Kidney (tissue), 14 donors: Measurements from ENCODE around the gene ALDH1A3. TPM values are rescaled to one million over a fixed set of nuclear protein-coding genes. Genes with fewer than 3 reads are reported as not detected.

Experiments used
- DNase-seq, 5 donors: peaks; one replicate each; pipeline ENCODE4 v3.0.0-alpha.2; 2013 to 2020
- FAIRE-seq: peaks from 2 replicates; lab custom pipeline; 2012; peaks lifted over from hg19 to GRCh38; lab: Jason Lieb, UNC
- H3K27ac ChIP-seq, 2 donors: one replicate each; pipeline ENCODE4 v1.7.0; 2013; ENCODE audit warnings: low read depth in 2 of 2, low read length in 2 of 2, inconsistent platforms in 1 of 2
- H3K27me3 ChIP-seq: one replicate; pipeline ENCODE4 v1.7.1; 2013; ENCODE audit warnings: low read length, inconsistent platforms; ENCODE audit not compliant: control insufficient read depth, insufficient read depth
- H3K36me3 ChIP-seq, 3 donors: one replicate each; pipeline versions ENCODE4 v1.7.0 to v1.7.1; 2013; ENCODE audit warnings: low read length in 3 of 3, control low read depth in 1 of 3, inconsistent platforms in 1 of 3; ENCODE audit not compliant: insufficient read depth in 3 of 3, control insufficient read depth in 2 of 3
- H3K4me1 ChIP-seq, 3 donors: one replicate each; pipeline versions ENCODE4 v1.7.0 to v1.7.1; 2013; ENCODE audit warnings: low read length in 3 of 3, inconsistent platforms in 1 of 3, low read depth in 1 of 3; ENCODE audit not compliant: control insufficient read depth in 2 of 3, insufficient read depth in 2 of 3
- H3K4me3 ChIP-seq, 3 donors: one replicate each; pipeline versions ENCODE4 v1.7.0 to v1.8.1; 2013; ENCODE audit warnings: low read length in 3 of 3, control low read depth in 1 of 3, inconsistent platforms in 1 of 3
- H3K9ac ChIP-seq, 3 donors: one replicate each; pipeline versions ENCODE4 v1.7.0 to v1.7.1; 2013; ENCODE audit warnings: low read length in 3 of 3, control low read depth in 1 of 3, inconsistent platforms in 1 of 3
- H3K9me3 ChIP-seq, 3 donors: one replicate each; pipeline versions ENCODE4 v1.7.0 to v1.7.1; 2013; ENCODE audit warnings: low read length in 3 of 3, control low read depth in 1 of 3, inconsistent platforms in 1 of 3; ENCODE audit not compliant: control insufficient read depth in 2 of 3, insufficient read depth in 1 of 3
- intact Hi-C: fragments of 100-400 bp; cut with DNase I; formaldehyde crosslinking; loops from one replicate; pipeline ENCODE4 v1.11.1; 2022
- polyA plus RNA-seq: library from polyadenylated mRNA; stranded (reverse); fragments of 350-450 nt; fragmentation: Illumina TruSeq; extraction: RNeasy Lipid Tissue Mini Kit (QIAGEN cat#74804); gene quantifications from one replicate; pipeline ENCODE4 v1.2.3, GENCODE V29; 2014; ENCODE audit warnings: low read depth, low replicate concordance; ENCODE audit not compliant: insufficient read depth
- total RNA-seq: library from RNA; stranded (reverse); fragmentation: NEBNext Ultra II Directional; extraction: Animal tissue kit (Norgen Biotek cat#: 25700); gene quantifications from one replicate; pipeline ENCODE4 v1.2.1, GENCODE V29; 2021
- TF ChIP-seq, protein P1 (sequence below): IDR thresholded peaks from 3 replicates; pipeline ENCODE4 v1.5.1; 2012; ENCODE audit warnings: mild to moderate bottlenecking, moderate library complexity, borderline replicate concordance; ENCODE audit not compliant: insufficient read depth; ENCODE audit errors: extremely low read depth
- donor health status: control.
- donor health status: control.
- donor health status: control.
- donor health status: control.
- donor health status: control.
- donor health status: DM: yes; HTN: yes; CAD: no.
- donor health status: Normal renal cell carcinoma (clear cell type).

ALDH1A3 gene
- total and polyA plus RNA-seq, 2 donors from 2014 or later = 5.4 to 19.6 TPM

DNA sequence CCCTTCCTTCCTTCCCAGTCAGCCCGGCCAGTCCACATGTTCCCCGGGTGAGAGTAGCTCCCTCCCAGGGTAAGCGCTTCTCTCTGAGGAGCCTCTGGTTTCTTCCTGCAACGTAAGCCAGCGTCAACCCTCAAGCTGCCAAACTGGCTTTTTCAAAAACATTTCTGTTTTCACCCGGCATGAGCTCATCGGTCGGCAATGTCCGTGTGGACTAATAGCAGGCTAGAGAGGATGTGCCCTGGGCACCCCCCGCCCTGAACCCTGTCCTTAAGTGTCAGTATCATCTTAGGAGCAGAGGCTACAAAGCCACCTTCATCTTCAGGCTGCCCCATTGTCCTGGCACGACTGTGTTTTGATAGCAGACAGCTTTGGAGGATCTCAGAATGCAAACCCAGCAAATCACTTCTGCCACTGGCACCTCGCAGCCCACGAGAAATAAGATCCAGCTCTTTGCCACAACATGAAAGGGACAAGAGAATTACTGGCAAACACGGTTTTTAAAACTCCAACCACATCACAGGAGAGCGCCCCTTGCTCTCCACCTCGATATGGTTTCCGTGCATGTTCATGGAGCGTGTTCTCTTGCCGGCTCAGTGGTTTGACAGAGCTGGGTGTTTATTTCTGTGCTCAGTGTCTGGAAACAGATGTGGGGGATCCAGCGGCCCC is 9.9 kb downstream of the ALDH1A3 start:
- Histone ChIP-seq H3K9ac (no peak overlapping the region), H3K4me1 (peaks cover 0 to 3% (median 0%) of the 10 kb centered on the region in 3 donors), H3K36me3 (no peaks in the 10 kb centered on the region), H3K9me3 (no peaks in the 10 kb centered on the region), H3K27me3 (no peaks in the 10 kb centered on the region), H3K4me3 (no peak overlapping the region), H3K27ac (no peak overlapping the region)
- TF ChIP-seq, protein P1, sequence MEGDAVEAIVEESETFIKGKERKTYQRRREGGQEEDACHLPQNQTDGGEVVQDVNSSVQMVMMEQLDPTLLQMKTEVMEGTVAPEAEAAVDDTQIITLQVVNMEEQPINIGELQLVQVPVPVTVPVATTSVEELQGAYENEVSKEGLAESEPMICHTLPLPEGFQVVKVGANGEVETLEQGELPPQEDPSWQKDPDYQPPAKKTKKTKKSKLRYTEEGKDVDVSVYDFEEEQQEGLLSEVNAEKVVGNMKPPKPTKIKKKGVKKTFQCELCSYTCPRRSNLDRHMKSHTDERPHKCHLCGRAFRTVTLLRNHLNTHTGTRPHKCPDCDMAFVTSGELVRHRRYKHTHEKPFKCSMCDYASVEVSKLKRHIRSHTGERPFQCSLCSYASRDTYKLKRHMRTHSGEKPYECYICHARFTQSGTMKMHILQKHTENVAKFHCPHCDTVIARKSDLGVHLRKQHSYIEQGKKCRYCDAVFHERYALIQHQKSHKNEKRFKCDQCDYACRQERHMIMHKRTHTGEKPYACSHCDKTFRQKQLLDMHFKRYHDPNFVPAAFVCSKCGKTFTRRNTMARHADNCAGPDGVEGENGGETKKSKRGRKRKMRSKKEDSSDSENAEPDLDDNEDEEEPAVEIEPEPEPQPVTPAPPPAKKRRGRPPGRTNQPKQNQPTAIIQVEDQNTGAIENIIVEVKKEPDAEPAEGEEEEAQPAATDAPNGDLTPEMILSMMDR = no peak
- DNase-seq (peak; percentile 67 to 85 (median 80)), FAIRE-seq (no peak)
- intact Hi-C loops = no loop called here

DNA sequence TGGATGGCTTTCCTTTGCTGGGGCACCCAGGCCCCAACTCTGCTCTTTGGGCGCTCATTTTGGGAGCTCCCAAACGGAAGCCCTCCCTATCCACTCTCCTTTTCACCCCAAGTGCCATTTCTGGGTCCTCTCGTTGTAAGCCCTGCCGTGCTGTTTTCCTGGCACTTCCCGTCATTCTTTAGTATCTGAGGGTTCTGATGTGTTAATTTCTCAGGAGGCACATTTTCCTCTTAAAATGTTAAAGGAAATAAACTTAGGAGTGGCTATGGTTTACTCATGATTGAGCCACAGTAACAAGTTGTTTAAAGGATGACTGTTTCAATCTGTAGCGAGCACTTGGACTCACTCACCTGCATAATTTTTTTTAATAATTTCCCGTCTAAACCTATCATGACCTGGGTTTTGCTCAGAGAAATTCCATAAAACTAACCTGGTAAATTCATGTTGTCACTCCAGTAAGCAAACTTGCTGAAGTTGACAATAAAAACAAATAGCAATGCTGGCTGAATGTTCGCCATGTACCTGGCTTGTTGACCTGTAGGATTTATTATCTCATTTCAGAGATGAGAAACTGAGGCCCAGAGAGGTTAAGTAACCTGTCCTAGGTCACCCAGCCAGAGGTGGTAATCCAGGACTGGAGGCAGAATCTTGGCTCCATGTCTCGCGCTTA is 10.6 kb downstream of the ALDH1A3 start:
- H3K4me1 ChIP-seq = peaks cover 0 to 3% (median 0%) of the 10 kb centered on the region in 3 donors
- H3K27me3 ChIP-seq = no peaks in the 10 kb centered on the region
- intact Hi-C loops = no loop called here
- no peaks in the 10 kb centered on the region for H3K9me3 ChIP-seq
- peak in 1 of 5 donors; percentile 22 for DNase-seq
- no peak overlapping the region for H3K4me3 ChIP-seq
- H3K9ac ChIP-seq = no peak overlapping the region
- H3K36me3 ChIP-seq = no peaks in the 10 kb centered on the region
- no peak for FAIRE-seq
- H3K27ac ChIP-seq = no peak overlapping the region
- TF ChIP-seq, protein P1 = no peak

DNA sequence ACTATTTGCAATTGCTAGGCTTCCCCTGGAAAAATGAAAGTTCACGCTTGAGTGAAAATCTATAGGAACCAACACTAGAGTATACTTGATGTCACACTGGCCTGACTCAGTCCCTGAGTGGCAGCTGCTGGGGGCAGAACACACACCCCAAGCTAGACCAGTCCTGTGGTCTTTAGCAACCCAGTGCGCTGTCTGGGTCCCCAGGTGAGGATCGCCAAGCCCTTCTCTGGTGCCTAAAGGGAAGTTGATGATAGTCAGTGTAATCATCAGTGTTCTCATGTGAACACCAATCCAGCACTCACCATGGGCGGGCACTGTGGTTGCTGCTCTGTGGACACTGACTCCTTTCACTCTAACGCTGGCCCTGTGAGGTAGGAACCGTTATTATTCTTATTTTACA is 11.2 kb downstream of the ALDH1A3 start:
- no peak overlapping the region for H3K4me3 ChIP-seq
- FAIRE-seq (no peak), DNase-seq (peak in 1 of 5 donors; percentile 24)
- H3K36me3 ChIP-seq = no peaks in the 10 kb centered on the region
- intact Hi-C loops = no loop called here
- TF ChIP-seq, protein P1 = no peak
- H3K27ac ChIP-seq = no peak overlapping the region
- no peaks in the 10 kb centered on the region for H3K9me3 ChIP-seq
- H3K27me3 ChIP-seq = no peaks in the 10 kb centered on the region
- no peak overlapping the region for H3K9ac ChIP-seq
- H3K4me1 ChIP-seq = peaks cover 0 to 3% (median 0%) of the 10 kb centered on the region in 3 donors
